ENCODE data around the gene NOC4L.
"Not testable (repeated sequence)": the region's sequence is repeated elsewhere in the genome, so short reads cannot be mapped to it uniquely, and the experiment has no call there.

The NOC4L gene

GRCh38 chr12:132191715-132192553 is 47.7 kb downstream of the NOC4L start:
- DNase-seq (ENCODE audit: insufficient read length, low spot score) (no peak), FAIRE-seq (no peak)

GRCh38 chr12:132194056-132194455 is 49.8 kb downstream of the NOC4L start:
- DNase-seq (ENCODE audit: insufficient read length, low spot score) (no peak), FAIRE-seq (no peak)

DNA sequence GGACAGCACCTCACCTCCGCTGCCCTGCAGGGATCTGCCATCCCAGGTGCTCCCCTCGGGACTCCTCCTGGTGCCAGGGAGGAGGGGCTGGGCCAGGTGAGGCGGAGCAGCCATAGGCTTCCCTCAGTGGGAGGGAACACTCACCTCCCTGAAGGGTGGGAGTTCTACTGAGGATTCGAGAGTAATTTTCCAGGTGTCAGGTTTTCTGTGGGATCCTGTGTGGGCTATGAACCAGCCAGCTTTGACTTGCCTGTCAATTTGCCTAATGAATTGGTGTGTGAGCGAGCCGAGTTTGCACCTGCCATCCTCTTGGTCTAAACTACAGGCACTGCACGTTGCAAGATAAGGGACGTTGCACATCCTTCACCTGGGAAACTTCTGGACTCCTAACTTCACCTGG is 50.3 kb downstream of the NOC4L start:
- FAIRE-seq (no peak), DNase-seq (ENCODE audit: insufficient read length, low spot score) (no peak)

- not testable (repeated sequence) for FAIRE-seq; DNase-seq (ENCODE audit: insufficient read length, low spot score)
These were observed 51.0 kb downstream of the NOC4L start for GRCh38 chr12:132195242-132195641.

GRCh38 chr12:132196038-132196872 is 52.0 kb downstream of the NOC4L start:
- FAIRE-seq: no peak
- DNase-seq (ENCODE audit: insufficient read length, low spot score): no peak

DNA sequence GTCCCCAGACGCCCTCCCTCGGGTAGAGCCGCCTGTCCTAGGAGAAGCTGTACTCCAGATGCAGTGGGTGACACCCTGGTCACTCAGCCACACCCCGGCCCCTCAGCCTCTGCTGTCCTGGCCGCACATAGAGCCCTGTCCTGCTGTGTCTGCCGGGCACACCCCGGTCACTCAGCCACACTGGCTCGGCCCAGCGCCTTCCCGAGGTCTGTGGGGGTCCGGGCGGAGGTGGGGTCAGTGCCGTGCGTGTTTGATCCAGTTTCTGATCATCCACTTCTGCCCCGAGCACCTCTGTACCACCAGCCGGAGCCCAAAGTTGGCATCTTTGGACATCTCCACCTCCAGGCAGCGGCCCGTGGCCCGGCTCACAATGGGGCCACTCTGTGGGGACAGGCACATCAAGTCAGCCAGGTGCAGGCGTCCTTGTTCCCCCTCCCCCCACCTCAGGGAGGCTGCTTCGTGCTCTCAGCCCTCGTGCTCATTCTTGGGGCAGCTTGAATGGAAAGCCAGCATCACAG is 52.7 kb downstream of the NOC4L start:
- FAIRE-seq (no peak), DNase-seq (ENCODE audit: insufficient read length, low spot score) (no peak)

DNA sequence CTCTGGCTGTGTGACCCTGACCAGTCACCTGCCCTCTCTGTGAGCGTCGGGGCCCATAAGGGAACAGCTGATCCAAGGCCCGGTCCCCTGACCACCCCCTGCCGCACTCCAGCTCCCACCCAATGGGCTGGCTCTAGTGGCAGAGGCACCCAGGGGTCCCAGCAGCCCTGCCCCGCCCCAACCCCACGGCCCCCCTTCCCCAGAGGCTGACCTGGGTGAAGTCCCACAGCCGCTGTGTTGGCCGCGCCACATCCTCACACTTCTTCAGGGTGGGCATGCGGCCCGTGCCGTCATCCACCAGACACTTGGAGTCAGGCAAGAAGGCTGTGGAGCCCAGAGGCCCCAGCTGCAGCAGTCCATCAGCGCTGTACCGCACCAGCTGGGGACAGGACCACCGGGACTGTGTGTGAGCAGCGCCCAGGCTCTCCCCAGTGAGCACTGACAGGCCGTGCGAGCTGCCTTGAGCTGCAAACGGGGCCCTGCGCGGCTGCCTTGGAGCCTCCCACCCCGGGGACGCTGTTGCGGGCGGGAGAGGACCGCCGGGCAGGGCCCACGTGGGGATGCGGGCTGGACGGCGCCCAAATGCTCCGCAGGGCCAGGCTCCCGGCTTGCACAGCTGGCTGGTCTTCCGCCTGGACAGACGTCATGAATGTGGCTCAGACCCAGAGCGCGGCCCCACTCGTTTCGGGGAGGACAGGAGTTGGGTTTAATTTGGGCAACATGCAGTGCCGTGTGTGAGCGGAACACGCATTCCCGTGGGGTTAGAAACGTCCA is 53.5 kb downstream of the NOC4L start:
- DNase-seq (ENCODE audit: insufficient read length, low spot score): no peak
- FAIRE-seq: no peak

DNA sequence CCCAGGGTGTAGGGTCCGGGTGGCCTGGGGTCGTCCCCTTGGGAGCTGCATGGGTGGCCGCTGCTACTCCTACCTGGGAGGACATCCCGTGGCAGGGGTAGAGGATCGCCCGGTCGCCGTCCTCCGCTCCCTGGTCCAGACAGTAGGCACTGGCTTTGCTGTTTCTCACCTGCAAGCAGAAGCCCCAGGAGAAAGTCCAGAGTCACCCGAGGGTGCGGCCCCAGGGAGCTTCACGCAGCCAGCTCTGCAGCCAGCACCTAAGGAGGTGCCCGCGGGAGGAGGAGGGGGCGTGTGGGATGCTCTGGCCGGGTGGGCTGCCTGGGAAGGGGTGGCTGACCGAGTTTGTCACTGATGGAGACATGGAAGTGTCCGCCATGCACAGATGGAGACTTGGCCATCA is 54.8 kb downstream of the NOC4L start:
- DNase-seq (ENCODE audit: insufficient read length, low spot score): no peak
- FAIRE-seq: no peak

- no peak for FAIRE-seq
- DNase-seq (ENCODE audit: insufficient read length, low spot score): no peak
These were observed 55.5 kb downstream of the NOC4L start for GRCh38 chr12:132199526-132200319.

DNA sequence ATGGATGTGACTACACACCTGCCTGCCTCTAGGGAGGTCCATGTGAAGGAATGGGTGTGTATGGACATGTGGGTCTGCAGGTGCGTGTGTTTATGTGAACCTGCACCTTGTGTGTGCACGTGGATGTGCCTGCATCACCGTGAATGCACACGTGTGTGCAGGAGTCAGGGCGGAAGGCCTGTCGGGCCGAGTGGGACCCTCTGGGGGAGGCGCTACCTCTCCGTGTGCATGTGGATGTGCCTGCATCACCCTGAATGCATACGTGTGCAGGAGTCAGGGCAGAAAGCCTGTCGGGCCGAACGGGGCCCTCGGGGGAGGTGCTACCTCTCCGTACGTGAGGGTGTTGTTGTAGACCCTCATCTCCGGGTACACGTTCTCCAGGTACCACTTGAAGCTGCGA is 56.5 kb downstream of the NOC4L start:
- DNase-seq (ENCODE audit: insufficient read length, low spot score) (no peak), FAIRE-seq (no peak)

DNA sequence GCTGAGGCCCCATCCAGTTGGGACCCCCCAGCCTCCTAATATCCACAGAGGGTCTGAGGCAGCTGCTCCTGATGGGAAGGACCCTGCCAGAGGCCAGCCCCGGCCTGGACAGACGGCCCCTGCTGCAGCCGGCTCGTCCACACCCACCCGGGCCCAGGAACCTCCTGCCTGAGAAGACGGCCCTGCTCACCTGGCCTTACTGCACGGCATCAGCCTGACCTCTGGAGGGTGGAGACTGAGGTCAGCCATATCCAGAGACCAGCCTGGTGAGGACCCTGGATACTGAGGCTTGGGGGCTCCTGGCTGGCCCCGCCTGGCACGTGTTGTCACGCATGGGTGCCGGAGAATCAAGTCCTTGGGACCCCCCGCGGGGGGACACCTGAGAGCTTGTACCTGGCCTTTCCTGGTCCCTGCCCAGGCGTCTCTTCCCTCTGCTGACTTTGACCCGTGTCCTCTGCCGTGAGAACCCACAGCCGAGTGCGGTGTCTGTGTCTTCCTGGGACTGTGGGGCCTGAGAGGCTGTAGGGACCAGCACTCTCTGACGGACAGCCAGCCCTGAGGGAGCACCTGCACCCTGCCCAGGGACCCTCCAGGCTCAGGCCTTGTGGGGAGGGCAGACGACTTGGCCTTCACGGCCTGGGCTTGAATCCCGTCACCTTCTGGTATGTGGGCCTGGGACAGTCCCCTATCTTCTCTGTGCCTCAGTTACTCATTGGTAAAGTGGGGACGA is 57.3 kb downstream of the NOC4L start:
- FAIRE-seq (no peak), DNase-seq (ENCODE audit: insufficient read length, low spot score) (no peak)
